NCI-H2227 (cell line): ENCODE results near the gene PLCL2.

Experiments used
- DNase-seq: peaks from one replicate; lab custom pipeline; 2025; ENCODE audit not compliant: unreplicated experiment; lab: John Stamatoyannopoulos, UW

The PLCL2 gene

GRCh38 chr3:16865335-16865734, 19.4 kb upstream of the PLCL2 start:
- DNase-seq: no peak

- DNase-seq: no peak
These were observed 18.2 kb upstream of the PLCL2 start for GRCh38 chr3:16866571-16866970.

DNA sequence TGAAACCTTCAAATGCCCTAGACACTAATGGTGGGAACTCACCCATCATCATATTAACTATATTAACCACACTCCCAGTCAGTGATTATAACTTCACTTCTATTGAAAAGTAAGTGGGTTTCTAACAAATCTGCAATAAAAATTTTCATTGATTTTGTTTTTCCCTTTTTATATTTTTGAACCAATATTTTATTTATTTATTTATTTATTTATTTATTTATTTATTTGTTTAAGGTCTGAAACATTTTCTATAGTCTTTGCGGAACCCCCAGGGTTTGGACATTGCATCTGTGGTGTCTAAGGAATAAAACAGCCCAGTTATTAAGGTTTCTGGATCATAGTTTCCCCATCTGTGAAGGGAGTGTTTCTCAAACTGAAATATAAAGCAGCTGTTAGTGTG, 16.2 kb upstream of the PLCL2 start:
- DNase-seq: no peak

- no peak for DNase-seq
These were observed 15.3 kb upstream of the PLCL2 start for GRCh38 chr3:16869261-16870005.

GRCh38 chr3:16871915-16872842, 12.6 kb upstream of the PLCL2 start:
- DNase-seq: no peak

- no peak for DNase-seq
These were observed 10.9 kb upstream of the PLCL2 start for GRCh38 chr3:16873872-16874271.

DNA sequence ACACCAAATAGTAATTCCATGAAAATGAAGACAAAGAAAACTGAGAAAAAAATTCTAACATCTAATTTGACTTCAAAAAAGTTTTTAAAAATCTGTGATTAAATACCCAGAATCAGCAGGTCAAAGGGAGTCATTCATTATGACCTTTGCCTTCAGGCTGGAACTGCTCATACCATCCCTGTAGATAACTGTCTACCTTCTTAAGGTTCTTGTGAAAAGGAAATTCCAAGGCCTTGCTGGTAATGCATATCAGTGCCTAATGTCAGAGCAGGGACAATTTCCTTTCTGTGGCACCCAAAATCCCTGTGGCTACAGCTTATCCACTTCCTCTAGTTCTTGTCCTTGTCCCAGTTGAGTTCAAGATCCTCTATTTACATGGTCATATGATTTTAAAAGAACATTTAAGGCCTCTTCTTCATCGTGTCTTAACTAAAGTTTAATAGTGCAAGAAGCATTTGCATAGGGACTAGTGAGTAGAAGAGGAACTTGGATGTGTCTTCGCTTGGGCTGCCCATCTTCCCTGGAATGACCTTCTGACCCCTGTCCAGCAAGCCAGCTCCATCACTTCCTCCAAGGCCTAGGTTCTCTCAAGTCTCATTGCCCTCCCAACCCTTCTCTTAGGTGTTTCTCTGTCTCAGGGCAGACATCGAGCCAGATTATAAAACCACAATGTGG, 8.7 kb upstream of the PLCL2 start:
- no peak for DNase-seq

DNA sequence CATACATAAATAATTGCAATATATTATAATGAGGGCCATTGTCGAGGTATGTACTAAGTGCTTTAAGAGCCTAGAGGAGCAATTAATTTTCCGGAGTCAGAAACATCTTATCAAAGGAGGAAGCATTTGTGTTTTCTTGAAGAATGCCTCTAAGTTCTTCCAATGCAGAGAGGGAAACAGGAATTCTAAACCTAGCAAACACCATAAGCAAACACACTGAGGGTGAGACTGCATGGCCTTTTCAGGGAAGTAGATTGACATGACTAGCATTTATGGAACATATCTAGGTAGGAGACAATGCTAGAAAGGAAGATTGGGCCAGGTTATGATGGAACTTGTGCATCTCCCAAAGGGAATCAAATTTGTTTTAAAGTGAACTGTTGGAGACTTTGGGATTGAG, 7.2 kb upstream of the PLCL2 start:
- no peak for DNase-seq

DNA sequence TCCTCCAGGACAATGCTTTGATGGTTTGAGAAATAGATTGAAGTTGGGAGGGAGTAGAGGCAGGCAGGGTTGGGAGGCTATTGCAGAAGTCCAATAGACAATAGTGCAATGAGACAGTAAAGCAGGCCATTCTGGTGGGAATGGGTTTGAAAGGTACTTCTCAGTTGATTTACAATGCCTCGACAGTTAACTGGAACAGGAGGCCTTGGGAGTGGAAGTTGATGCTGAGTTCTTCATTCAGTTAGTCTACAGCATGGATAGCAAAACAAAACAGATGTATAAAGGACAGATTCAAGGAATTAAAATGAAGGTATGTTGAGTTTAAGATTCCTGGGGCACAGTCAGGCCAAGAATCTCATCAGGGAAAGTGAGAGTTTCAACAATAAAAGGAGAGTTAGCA, 6.8 kb upstream of the PLCL2 start:
- no peak for DNase-seq

GRCh38 chr3:16881896-16882630, 2.7 kb upstream of the PLCL2 start:
- no peak for DNase-seq

- no peak for DNase-seq
These were observed 1.6 kb upstream of the PLCL2 start for GRCh38 chr3:16883057-16883722.

GRCh38 chr3:16883723-16884083, 1.1 kb upstream of the PLCL2 start:
- no peak for DNase-seq

DNA sequence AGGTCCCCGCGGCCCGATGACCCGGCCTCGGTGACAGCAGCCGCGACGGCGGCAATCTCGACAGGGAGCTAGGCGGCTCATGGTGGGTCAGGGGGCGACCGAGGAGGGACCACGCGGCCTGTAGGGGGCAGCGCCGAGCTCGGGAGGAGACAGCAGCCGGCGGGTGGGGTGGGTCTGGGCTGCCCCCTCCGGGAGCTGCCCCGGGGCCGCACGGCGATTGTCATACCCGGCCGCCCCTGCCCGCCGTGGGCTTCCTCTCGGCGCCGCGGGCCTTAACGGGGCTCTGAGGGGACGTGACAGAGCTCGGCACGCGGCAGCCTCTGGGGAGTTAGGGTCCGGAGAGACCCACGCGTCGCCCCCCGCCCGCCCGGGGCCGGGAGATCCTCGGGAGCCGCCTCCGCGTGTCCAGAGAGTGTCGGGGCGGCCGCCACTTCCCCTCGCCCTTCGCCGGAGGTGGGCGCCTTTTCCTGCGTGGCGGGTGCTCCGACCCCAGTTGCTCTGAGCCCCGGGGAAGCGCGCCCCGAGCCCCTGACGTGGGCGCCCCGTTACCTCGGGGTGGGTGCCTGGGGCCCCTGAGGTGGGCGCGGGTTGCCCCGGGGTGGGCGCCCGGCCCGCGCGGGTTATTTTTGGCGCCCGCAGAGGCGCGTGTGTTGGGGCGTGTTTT, 539 bp upstream of the PLCL2 start:
- DNase-seq: peak; percentile 74

DNA sequence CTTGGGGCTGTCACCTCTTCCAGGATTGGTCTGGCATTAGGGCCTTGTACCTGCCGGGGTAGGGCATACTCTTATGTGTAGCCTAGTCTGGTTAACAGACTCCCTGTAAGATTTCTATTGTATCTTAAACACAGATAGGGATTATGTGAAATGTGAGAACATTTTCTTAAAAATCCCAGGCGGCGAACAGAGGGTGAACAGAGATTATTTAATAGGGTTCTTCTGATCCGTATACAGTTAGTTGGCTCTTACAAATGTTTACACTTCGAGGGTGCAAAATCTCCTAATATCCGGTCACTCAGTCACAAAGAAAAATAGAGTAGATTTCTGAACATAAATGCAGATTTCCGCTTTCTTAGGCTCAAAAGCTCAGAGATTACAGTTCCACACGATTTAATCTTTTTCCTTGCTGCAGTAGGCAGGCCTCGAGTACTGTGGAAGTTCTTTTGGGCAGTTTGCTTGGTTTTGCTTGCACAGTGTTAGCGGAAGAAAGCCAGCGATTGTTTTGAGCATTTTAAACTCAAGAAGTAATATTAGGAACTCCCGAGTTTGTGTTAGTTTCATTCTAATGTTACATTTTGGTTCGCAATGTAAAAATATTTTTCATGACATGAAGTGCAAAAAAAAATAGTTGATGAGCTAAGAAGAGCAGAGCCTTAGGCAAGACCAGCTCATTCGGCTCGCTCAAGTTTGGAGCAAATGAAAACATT, 993 bp downstream of the PLCL2 start:
- DNase-seq: no peak

DNA sequence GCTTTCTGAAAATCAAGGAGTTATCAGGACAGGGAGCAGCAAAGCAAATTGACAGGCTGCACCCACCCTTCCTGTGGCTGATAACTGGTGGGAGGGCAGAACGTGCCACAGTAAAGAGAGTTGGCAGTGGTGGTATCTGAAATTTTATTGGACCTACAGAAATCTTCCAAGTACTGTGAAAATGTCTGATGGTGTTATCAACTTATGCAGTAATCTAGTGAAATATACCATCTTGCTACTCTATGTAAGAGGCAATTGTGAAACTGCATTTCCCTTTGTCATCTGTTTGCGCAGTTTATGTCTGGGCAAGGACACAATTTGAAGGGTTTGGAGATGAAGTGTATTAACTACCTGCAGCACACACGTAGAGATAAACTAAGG, 1.5 kb downstream of the PLCL2 start:
- no peak for DNase-seq

DNA sequence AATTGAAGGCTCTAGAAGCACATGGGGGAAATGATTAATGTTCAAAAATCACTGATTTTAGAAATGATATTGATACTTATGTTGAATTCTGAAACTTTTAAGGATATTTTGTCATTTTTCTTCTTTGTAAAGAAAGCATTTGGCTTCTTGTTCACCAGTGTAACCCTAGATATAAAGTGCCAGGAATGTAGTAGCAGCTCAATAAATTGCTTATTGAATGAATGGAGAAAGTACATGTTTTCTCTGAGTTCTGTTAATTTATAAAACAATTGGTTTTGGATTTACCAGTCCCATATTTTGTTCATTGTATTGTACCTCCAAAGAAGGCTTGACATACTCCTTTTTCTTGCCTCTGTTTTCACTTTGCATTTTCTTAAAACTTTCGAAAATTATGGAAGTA, 2.4 kb downstream of the PLCL2 start:
- no peak for DNase-seq

- no peak for DNase-seq
These were observed 3.6 kb downstream of the PLCL2 start for GRCh38 chr3:16888356-16888755.

DNA sequence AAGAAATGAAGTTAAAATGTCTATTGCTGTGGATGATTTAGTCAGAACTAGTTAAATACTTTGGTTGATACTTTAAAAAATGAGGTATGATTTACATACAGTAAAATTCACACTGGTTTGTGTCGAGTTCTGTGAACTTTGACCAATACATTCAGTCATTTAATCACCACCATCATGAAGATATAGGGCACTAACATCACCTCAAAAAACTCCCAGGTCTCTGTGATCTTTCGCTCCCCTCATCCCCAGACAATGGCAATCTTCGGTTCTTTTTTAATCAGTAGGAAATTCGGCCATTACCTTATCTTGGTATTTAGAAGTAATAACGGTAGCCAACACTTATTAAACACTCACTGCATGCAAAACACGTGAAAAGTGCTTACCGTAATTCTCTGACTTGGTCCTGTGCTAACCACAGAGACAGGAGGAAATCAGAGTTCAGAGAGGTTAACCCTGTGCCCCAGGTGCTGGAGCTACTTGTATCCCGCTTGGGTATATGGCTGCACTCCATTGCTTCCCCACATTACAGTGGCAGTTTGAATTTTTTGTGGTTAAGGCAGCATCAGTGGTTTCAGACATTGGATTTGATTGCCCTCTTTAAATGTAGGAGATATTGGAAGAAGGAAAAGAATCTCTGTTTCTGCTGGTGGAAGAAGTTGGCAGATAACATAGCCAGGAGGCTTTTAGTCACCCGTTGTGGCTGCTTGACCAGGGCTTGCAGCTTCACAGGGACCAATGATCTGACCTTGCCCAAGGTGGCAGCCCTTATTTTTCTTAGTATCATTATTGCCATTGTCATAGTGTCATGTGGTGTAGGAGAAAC, 4.2 kb downstream of the PLCL2 start:
- no peak for DNase-seq
